K562 (cell line): Measurements from ENCODE around the gene ACTN4. TPM values are rescaled to one million over a fixed set of nuclear protein-coding genes. Genes with fewer than 3 reads are reported as not detected.
A peak's percentile ranks its signal among the peaks of the same experiment; 100 is the strongest.

Experiments
- ATAC-seq: fragments of 200-7000 bp; cut with Tn5 transposase; 3 replicates; pipeline ENCODE4 v1.9.1; 2020; ENCODE audit warnings: moderate library complexity
- BruUV-seq: library from RNA; stranded (reverse); fragments of 400-500 nt; replicated peaks from 2 replicates; lab custom pipeline; 2021; lab: Mats Ljungman, UMichigan
- CTCF ChIA-PET: fragments of 300-600 bp; formaldehyde crosslinking; extraction: SDS; loops from one replicate; lab custom pipeline; 2021; ENCODE audit warnings: low intra/inter-chr PET ratio; lab: Yijun Ruan, JAX
- POLR2A ChIA-PET: fragments of 300-600, 350-650 bp; sonication (Branson Sonifier 250); formaldehyde crosslinking; extraction: SDS; loops from one replicate; lab custom pipeline; 2021; ENCODE audit warnings: antibody characterized with exemption, inconsistent platforms; lab: Yijun Ruan, JAX
- DNase-seq, 4 experiments: peaks; one replicate each; pipeline versions ENCODE4 v3.0.0 to v3.0.0-alpha.2; 2011 to 2018; ENCODE audit warnings: low spot score in 3 of 4, mixed read lengths in 3 of 4; ENCODE audit errors: extremely low read depth in 1 of 4
- FAIRE-seq: peaks from 2 replicates; lab custom pipeline; 2011; peaks lifted over from hg19 to GRCh38; lab: Jason Lieb, UNC
- H2AFZ ChIP-seq: 2 replicates; pipeline ENCODE4 v1.6.0; 2011; ENCODE audit warnings: low read depth, low read length, control low read depth, inconsistent platforms
- H3K27ac ChIP-seq: fragments of 200-600 bp; 3 replicates; pipeline ENCODE4 v1.8.0; 2011; ENCODE audit warnings: low read depth, mild to moderate bottlenecking, control low read depth, inconsistent platforms, low read length, moderate library complexity, mixed read lengths; ENCODE audit errors: extremely low read depth
- H3K27me3 ChIP-seq, 2 experiments: fragments of 300-600 bp in 1 of 2; 2 replicates in 1 of 2; 3 replicates in 1 of 2; pipeline versions ENCODE4 v1.6.0 to v1.8.0; 2011; ENCODE audit warnings: inconsistent platforms in 2 of 2, low read length in 2 of 2, mild to moderate bottlenecking in 1 of 2, mixed read lengths in 1 of 2, moderate library complexity in 1 of 2; ENCODE audit not compliant: control insufficient read depth in 2 of 2, insufficient read depth in 2 of 2
- H3K36me3 ChIP-seq: fragments of 300-600 bp; 3 replicates; pipeline ENCODE4 v1.8.0; 2011; ENCODE audit warnings: mild to moderate bottlenecking, low read length, inconsistent platforms; ENCODE audit not compliant: control insufficient read depth, insufficient read depth
- H3K4me1 ChIP-seq, 2 experiments: fragments of 200-600 bp in 1 of 2; replicated peaks in 1 of 2; 2 replicates in 1 of 2; 3 replicates in 1 of 2; pipeline versions ENCODE4 v1.5.1 to v1.8.0; 2011; ENCODE audit warnings: inconsistent platforms in 2 of 2, low read length in 2 of 2, mild to moderate bottlenecking in 1 of 2, mixed read lengths in 1 of 2, moderate library complexity in 1 of 2; ENCODE audit not compliant: control insufficient read depth in 2 of 2, insufficient read depth in 2 of 2
- H3K4me2 ChIP-seq: 2 replicates; pipeline ENCODE4 v1.6.1; 2011; ENCODE audit warnings: low read length, control low read depth, inconsistent platforms, mixed read lengths; ENCODE audit not compliant: insufficient read depth
- H3K4me3 ChIP-seq: fragments of 200-600 bp; sonication (generic), shearing (Covaris generic); 2 replicates; pipeline ENCODE4 v1.5.1; 2016; ENCODE audit warnings: control low read depth, inconsistent platforms
- H3K79me2 ChIP-seq: fragments of 200-600 bp; 3 replicates; pipeline ENCODE4 v1.8.0; 2011; ENCODE audit warnings: low read length, inconsistent platforms; ENCODE audit not compliant: control insufficient read depth, insufficient read depth
- H3K9ac ChIP-seq, 2 experiments: 2 replicates each; pipeline versions ENCODE4 v1.6.0 to v1.6.1; 2011; ENCODE audit warnings: low read depth in 2 of 2, low read length in 2 of 2, control low read depth in 1 of 2, inconsistent platforms in 1 of 2, mild to moderate bottlenecking in 1 of 2, mixed read lengths in 1 of 2; ENCODE audit not compliant: insufficient read depth in 1 of 2
- H3K9me1 ChIP-seq: one replicate; pipeline ENCODE4 v1.6.0; 2011; ENCODE audit warnings: inconsistent platforms, mild to moderate bottlenecking, low read length, moderate library complexity; ENCODE audit not compliant: control insufficient read depth, insufficient read depth
- H3K9me3 ChIP-seq: replicated peaks from 2 replicates; pipeline ENCODE4 v1.5.1; 2011; ENCODE audit warnings: low read depth, low read length, inconsistent platforms; ENCODE audit not compliant: control insufficient read depth, insufficient read depth
- H4K20me1 ChIP-seq: replicated peaks from 2 replicates; pipeline ENCODE4 v1.6.1; 2011; ENCODE audit warnings: low read length, inconsistent platforms, mixed read lengths; ENCODE audit not compliant: control insufficient read depth, insufficient read depth
- CTCF ChIP-seq, 3 experiments: IDR thresholded peaks in 2 of 3; conservative IDR thresholded peaks in 1 of 3; 2 replicates each; pipeline ENCODE4 v1.5.1; 2011 to 2012; ENCODE audit warnings: low read length in 3 of 3, mild to moderate bottlenecking in 3 of 3, control low read depth in 2 of 3, improper control_type of control experiment in 1 of 3, inconsistent platforms in 1 of 3, low read depth in 1 of 3, mixed read lengths in 1 of 3, moderate library complexity in 1 of 3; ENCODE audit not compliant: insufficient read depth in 2 of 3
- CUX1 ChIP-seq: fragments of 200-800 bp; sonication (Bioruptor generic); IDR thresholded peaks from 2 replicates; pipeline ENCODE4 v1.6.1; 2016; ENCODE audit warnings: missing genetic modification characterization, missing compliant biosample characterization
- HDAC3 ChIP-seq: fragments of 450-650 bp; IDR thresholded peaks from 2 replicates; pipeline ENCODE4 v1.6.1; 2018; ENCODE audit warnings: borderline replicate concordance, mild to moderate bottlenecking, moderate library complexity; ENCODE audit not compliant: partially characterized antibody
- HMBOX1 ChIP-seq: sonication (generic); IDR thresholded peaks from 2 replicates; pipeline ENCODE4 v1.6.1; 2016
- MAZ ChIP-seq, 2 experiments: fragments of 450-650 bp in 1 of 2; sonication (generic) in 1 of 2; formaldehyde crosslinking; IDR thresholded peaks in 1 of 2; conservative IDR thresholded peaks in 1 of 2; 2 replicates each; pipeline versions ENCODE4 v1.4.0 to v1.5.0; 2020; ENCODE audit warnings: mild to moderate bottlenecking in 1 of 2, missing genetic modification reagents in 1 of 2
- PML ChIP-seq: IDR thresholded peaks from 2 replicates; pipeline ENCODE4 v1.6.1; 2012; ENCODE audit warnings: low read length, inconsistent platforms
- TEAD1 ChIP-seq, 2 experiments: fragments of 450-650 bp in 1 of 2; sonication (generic) in 1 of 2; formaldehyde crosslinking; IDR thresholded peaks; 2 replicates each; pipeline versions ENCODE4 v1.4.0 to v1.8.0; 2020 to 2022; ENCODE audit warnings: mild to moderate bottlenecking in 2 of 2, missing genetic modification reagents in 1 of 2
- ZNF584 ChIP-seq: fragments of 200-800 bp; sonication (Bioruptor generic); IDR thresholded peaks from 2 replicates; pipeline ENCODE4 v1.6.1; 2016; ENCODE audit warnings: low read depth, mild to moderate bottlenecking, missing genetic modification characterization, missing compliant biosample characterization
- WGBS: fragments of 100-300 bp; shearing (Covaris generic); methylation state at CpG from one replicate; pipeline ENCODE4 v1.1.6; 2016; ENCODE audit warnings: low coverage, mixed read lengths; ENCODE audit not compliant: insufficient coverage; ENCODE audit errors: missing lambda C conversion rate; 5-methylcytosine and 5-hydroxymethylcytosine counted together
- in situ Hi-C: fragments of 300-500 bp; cut with MboI; formaldehyde crosslinking; loops from 4 replicates; pipeline ENCODE4 v1.15.0; 2018; ENCODE audit warnings: inconsistent platforms, mixed read lengths
- intact Hi-C: fragments of 100-400 bp; cut with micrococcal nuclease; formaldehyde crosslinking; loops from 2 replicates; pipeline ENCODE4 v1.14.2; 2022
- polyA plus RNA-seq, 8 experiments: library from polyadenylated mRNA; depleted of rRNA in 4 of 8; stranded (reverse) in 5 of 8; unstranded in 3 of 8; fragments of >200 nt; fragmentation: Nextera tagmentation in 2 of 8; fragmentation: Illumina TruSeq in 1 of 8; extraction: Ambion mirVana in 2 of 8; extraction: Trizol in 1 of 8; gene quantifications; 2 replicates each; pipeline versions ENCODE4 v1.2.1 to v1.2.3, GENCODE V29; 2011 to 2014; ENCODE audit warnings: inconsistent platforms in 1 of 8, missing spikeins in 1 of 8
- total RNA-seq, 7 experiments: library from RNA; depleted of rRNA in 6 of 7; stranded (reverse); fragments of >200 nt in 6 of 7; fragmentation: Illumina TruSeq in 2 of 7; extraction: Trizol in 2 of 7; gene quantifications; 2 replicates each; pipeline versions ENCODE4 v1.2.1 to v1.2.3, GENCODE V29; 2011 to 2021; ENCODE audit warnings: low replicate concordance in 1 of 7
- TF ChIP-seq, protein P1 (sequence below): sonication (generic); formaldehyde crosslinking; IDR thresholded peaks from 2 replicates; pipeline ENCODE4 v1.8.0; 2022; ENCODE audit warnings: missing genetic modification reagents, mild to moderate bottlenecking, moderate library complexity, borderline replicate concordance

ACTN4 gene
- total and polyA plus RNA-seq, 9 of the 15 experiments (the other 6 are each of a cell fraction or from before 2014, with no cell fraction given): 3.1 to 385 (median 125) TPM

DNA sequence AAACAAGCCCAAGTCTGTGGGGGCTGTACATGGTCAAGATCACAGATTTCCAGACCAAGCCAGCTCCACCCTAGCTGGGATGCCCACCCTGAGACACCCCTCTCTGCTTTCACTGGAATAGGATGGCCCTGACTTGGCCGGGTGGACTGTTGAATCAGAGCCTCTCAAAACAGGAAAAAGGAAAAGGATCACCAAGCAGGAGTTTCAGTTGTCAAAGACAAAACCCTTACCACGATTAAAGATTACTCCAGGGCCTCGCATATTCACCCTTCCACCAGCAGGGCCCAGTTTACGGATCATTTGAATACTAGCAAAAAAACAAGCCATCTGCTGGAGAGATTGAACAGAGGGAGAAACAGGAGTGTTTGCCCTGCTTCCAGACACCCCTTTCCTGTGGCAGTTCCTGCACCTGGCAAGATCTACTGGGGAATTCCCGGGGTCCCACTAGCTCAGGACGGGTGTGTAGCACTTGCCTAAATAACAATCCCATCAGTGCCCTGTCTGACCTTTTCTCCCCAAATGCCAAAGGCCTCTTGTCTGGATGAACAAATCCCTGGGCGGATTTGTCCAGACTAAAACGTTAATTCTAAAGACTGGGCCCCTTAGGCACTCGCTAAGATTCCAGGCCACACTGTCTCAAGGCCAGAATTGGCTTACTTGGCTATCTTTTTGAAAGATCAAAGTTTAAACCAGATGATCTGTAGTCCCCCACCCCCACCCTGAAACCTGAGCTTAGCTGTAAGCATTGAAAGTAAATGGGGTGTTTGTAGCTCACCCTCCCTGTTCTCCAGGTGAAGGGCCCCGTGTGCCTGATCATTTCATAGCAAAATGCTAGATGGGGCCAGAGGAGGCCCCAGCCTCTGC is 38.4 kb downstream of the ACTN4 start:
- Histone ChIP-seq H3K27ac (peak overlapping the region; percentile 98), H4K20me1 (peaks cover 14% of the 10 kb centered on the region; the same call in 1 of the 2 replicates), H3K27me3 (no peaks in the 10 kb centered on the region), H3K9ac (peak overlapping the region; percentile 59 to 88; a peak in 3 of 4 replicates), H3K4me3 (no peak overlapping the region), H3K36me3 (peaks cover 61% of the 10 kb centered on the region), H3K4me1 (peaks cover 76 to 80% of the 10 kb centered on the region in 2 experiments), H3K9me1 (no peaks in the 10 kb centered on the region), H3K9me3 (peaks cover 7% of the 10 kb centered on the region), H3K4me2 (peak overlapping the region; percentile 55), H2AFZ (no peak overlapping the region), H3K79me2 (peaks cover 100% of the 10 kb centered on the region)
- intact Hi-C loops (loop anchor here (5.0 kb wide), 1 partner anchor 34 kb away; no protein-coding TSS in a partner anchor), in situ Hi-C loops (no loop called here)
- WGBS: 15% methylated on average over 10 of the region's 10 CpGs
- BruUV-seq: no TSS peak
- FAIRE-seq (peak; percentile 37), DNase-seq (peak in 3 of 4 experiments; percentile 24 to 57 (median 44)), ATAC-seq (peak; percentile 59)
- ChIA-PET POLR2A (interaction anchor here (0.6 to 1.2 kb wide), 4 partner anchors 10 to 116 kb away, joined by 3 to 5 read pairs (median 3); no protein-coding TSS in a partner anchor), CTCF (no interaction called here)
- TF ChIP-seq CTCF (IDR thresholded peaks at IDR 0.05 in 2 of 3, conservative IDR thresholded peaks at IDR 0.05 in 1 of 3; ENCODE audit: insufficient read depth in 2 of 3, low read depth in 1 of 3, low read length in 3 of 3) (peak; percentile 60 to 96 (median 60)), CUX1 (no peak), HMBOX1 (peak; percentile 91), ZNF584 (0 out of 2 replicates have a peak, but pooled peaks have one; percentile 28), HDAC3 (no peak), MAZ (CRISPR knock-in tag; conservative IDR thresholded peaks at IDR 0.05 in 1 of 2, IDR thresholded peaks at IDR 0.05 in 1 of 2) (peak in 1 of 2 experiments; percentile 27; a peak in 1 of 4 replicates), PML (no peak), TEAD1 (CRISPR knock-in tag; IDR thresholded peaks at IDR 0.05) (peak in 1 of 2 experiments; percentile 37; a peak in 1 of 4 replicates)
- TF ChIP-seq, protein P1, sequence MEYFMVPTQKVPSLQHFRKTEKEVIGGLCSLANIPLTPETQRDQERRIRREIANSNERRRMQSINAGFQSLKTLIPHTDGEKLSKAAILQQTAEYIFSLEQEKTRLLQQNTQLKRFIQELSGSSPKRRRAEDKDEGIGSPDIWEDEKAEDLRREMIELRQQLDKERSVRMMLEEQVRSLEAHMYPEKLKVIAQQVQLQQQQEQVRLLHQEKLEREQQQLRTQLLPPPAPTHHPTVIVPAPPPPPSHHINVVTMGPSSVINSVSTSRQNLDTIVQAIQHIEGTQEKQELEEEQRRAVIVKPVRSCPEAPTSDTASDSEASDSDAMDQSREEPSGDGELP: peak; percentile 20; the same call in 1 of the 2 replicates
